T-cell (primary cell): ENCODE measurements around the gene CIAO3. TPM values are rescaled to one million over a fixed set of nuclear protein-coding genes. Genes with fewer than 3 reads are reported as not detected.

Source experiments
- ATAC-seq, 4 experiments: fragments of 200-7000 bp in 3 of 4; fragments of 150-1000 bp in 1 of 4; cut with Tn5 transposase; replicated peaks in 1 of 4; 1 replicate in 3 of 4; 2 replicates in 1 of 4; pipeline ENCODE4 v1.10.0; 2021; ENCODE audit warnings: moderate library complexity in 3 of 4, mild to moderate bottlenecking in 2 of 4, moderate number of reproducible peaks in 1 of 4
- CTCF ChIA-PET, 2 donors: fragments of 300-600 bp; sonication (Branson Sonifier 250); formaldehyde crosslinking; loops; one replicate each; lab custom pipeline; 2022; ENCODE audit warnings: antibody characterized with exemption in 2 of 2; lab: Charles Lee
- POLR2A ChIA-PET, 2 donors: fragments of 300-600 bp; sonication (Branson Sonifier 250); formaldehyde crosslinking; loops; one replicate each; lab custom pipeline; 2022; ENCODE audit warnings: antibody characterized with exemption in 2 of 2; lab: Charles Lee
- DNase-seq, 35 experiments: peaks; one replicate each; pipeline versions ENCODE4 v3.0.0 to v3.0.0-alpha.2; 2013 to 2023
- H3K27ac ChIP-seq: one replicate; pipeline ENCODE4 v1.5.1; 2013; ENCODE audit warnings: low read length
- H3K27me3 ChIP-seq, 2 experiments: replicated peaks in 1 of 2; 1 replicate in 1 of 2; 2 replicates in 1 of 2; pipeline versions ENCODE4 v1.6.1 to v1.7.0; 2013; ENCODE audit warnings: low read length in 1 of 2, mixed read lengths in 1 of 2; ENCODE audit not compliant: control insufficient read depth in 2 of 2, insufficient read depth in 2 of 2; ENCODE audit errors: extremely low read depth in 1 of 2
- H3K36me3 ChIP-seq, 2 donors: 1 replicate in 1 of 2; 2 replicates in 1 of 2; pipeline versions ENCODE4 v1.6.1 to v1.7.0; 2013; ENCODE audit warnings: low read length in 1 of 2; ENCODE audit not compliant: control insufficient read depth in 2 of 2, insufficient read depth in 1 of 2; ENCODE audit errors: extremely low read depth in 1 of 2
- H3K4me1 ChIP-seq, 2 experiments: 1 replicate in 1 of 2; 2 replicates in 1 of 2; pipeline versions ENCODE4 v1.6.1 to v1.7.0; 2013; ENCODE audit warnings: low read length in 2 of 2, mixed read lengths in 1 of 2; ENCODE audit not compliant: insufficient read depth in 2 of 2, control insufficient read depth in 1 of 2; ENCODE audit errors: extremely low read depth in 1 of 2
- H3K4me3 ChIP-seq, 2 donors: 1 replicate in 1 of 2; 2 replicates in 1 of 2; pipeline versions ENCODE4 v1.5.1 to v1.7.0; 2013; ENCODE audit warnings: mild to moderate bottlenecking in 2 of 2, low read length in 1 of 2, moderate library complexity in 1 of 2; ENCODE audit not compliant: control insufficient read depth in 1 of 2; ENCODE audit errors: extremely low read depth in 1 of 2
- H3K9me3 ChIP-seq: 2 replicates; pipeline ENCODE4 v1.7.0; 2013
- H3K27ac Mint-ChIP-seq, 2 donors: one replicate each; pipeline ENCODE4 v1.8.0; 2020 to 2021; ENCODE audit warnings: mild to moderate bottlenecking in 2 of 2, mixed read lengths in 2 of 2
- H3K27me3 Mint-ChIP-seq, 2 donors: one replicate each; pipeline ENCODE4 v1.8.0; 2021 to 2022; ENCODE audit warnings: mixed read lengths in 2 of 2
- H3K36me3 Mint-ChIP-seq: one replicate; pipeline ENCODE4 v1.8.0; 2021; ENCODE audit warnings: mixed read lengths
- H3K4me1 Mint-ChIP-seq, 3 donors: one replicate each; pipeline ENCODE4 v1.8.0; 2020 to 2022; ENCODE audit warnings: mixed read lengths in 3 of 3, mild to moderate bottlenecking in 1 of 3
- H3K4me3 Mint-ChIP-seq, 3 donors: one replicate each; pipeline ENCODE4 v1.8.0; 2020 to 2022; ENCODE audit warnings: mild to moderate bottlenecking in 3 of 3, mixed read lengths in 3 of 3, moderate library complexity in 3 of 3
- H3K9me3 Mint-ChIP-seq, 3 donors: one replicate each; pipeline ENCODE4 v1.8.0; 2020 to 2022; ENCODE audit warnings: mixed read lengths in 3 of 3
- WGBS: methylation state at CpG from one replicate; pipeline ENCODE4 v1.1.5; 2013; ENCODE audit warnings: missing lambda C conversion rate; ENCODE audit not compliant: insufficient coverage; 5-methylcytosine and 5-hydroxymethylcytosine counted together
- total RNA-seq, 35 experiments: library from RNA in 6 of 35; stranded (reverse) in 6 of 35; fragments of 120-200 nt in 1 of 35; gene quantifications; one replicate each; pipeline versions ENCODE4 v1.2.1 to v1.2.4 and lab custom pipeline; 2013 to 2026

Gene CIAO3
- total RNA-seq, 5 donors from 2014 or later (not counting 1 experiment from before 2014, with no cell fraction given) = 36.2 to 69.1 (median 58.6) TPM

- Mint-ChIP-seq H3K36me3 (peaks cover 6% of the 10 kb centered on the region), H3K27me3 (no peaks in the 10 kb centered on the region), H3K4me3 (peak overlapping the region; percentile 83 to 85 (median 84)), H3K9me3 (no peaks in the 10 kb centered on the region), H3K4me1 (peaks cover 0 to 18% (median 8%) of the 10 kb centered on the region in 3 donors), H3K27ac (peak overlapping the region; percentile 55 to 64)
- CTCF ChIA-PET = no interaction called here
- Histone ChIP-seq H3K4me3 (peak overlapping the region; percentile 69 to 90), H3K36me3 (peaks cover 9% of the 10 kb centered on the region in 2 donors), H3K27ac (no peak overlapping the region), H3K4me1 (peaks cover 5 to 37% of the 10 kb centered on the region in 2 experiments), H3K27me3 (peaks cover 0 to 10% of the 10 kb centered on the region in 2 experiments), H3K9me3 (no peaks in the 10 kb centered on the region)
- no peak for DNase-seq
- WGBS = 43% methylated on average over 46 of the region's 47 CpGs
- ATAC-seq = no peak
- POLR2A ChIA-PET = no interaction called here
These were observed 46.6 kb upstream of the CIAO3 start for GRCh38 chr16:787321-787966.

DNA sequence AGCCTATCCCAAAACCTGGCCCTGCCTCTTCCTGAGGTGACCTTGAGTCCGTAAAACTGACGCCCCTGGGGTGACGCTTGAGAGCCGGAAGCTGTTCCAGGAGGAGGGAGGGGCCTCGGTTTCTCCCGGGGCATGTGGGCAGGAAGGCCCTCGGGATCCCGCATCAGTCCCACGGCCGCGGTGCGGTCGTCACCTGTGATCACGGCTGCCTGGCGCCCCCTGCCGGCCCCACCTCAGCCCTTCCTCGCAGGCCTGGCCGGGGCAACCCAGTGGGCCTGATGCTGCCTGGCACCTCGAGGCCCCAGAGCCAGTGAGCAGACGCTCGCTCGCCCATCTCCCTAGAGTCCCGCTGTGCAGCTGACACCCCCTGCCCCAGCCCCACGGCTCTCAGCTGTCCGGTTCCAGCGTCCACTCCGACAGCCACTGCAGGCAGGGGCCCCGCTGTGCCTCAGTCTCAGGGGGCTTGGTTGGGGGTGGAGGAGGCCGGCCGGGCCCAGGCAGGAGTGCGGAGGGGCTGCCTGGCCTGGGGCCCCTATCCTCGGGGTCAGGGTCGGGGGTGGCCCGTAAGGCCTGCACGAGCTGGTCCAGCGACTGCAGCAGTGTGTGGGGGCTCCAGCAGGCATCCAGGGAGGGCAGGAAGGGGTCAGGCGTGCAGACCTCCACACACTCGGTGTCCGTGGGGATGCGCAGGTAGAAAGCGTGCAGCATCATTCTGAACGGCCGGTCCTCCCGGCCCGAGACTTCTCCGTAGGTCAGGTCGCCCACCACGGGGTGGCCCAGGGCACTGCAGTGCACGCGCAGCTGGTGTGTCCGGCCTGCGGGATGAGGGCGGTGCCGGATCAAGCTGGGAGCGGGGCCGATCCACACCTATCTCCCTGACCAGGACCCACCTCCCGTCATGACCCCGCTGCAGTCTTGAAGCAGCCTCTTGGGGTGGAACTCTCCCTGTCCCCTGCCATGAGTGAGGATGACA, 45.1 kb upstream of the CIAO3 start:
- POLR2A ChIA-PET = no interaction called here
- no peaks in the 10 kb centered on the region for H3K27me3 Mint-ChIP-seq
- Histone ChIP-seq H3K27me3 (peaks cover 0 to 25% of the 10 kb centered on the region in 2 experiments), H3K27ac (no peak overlapping the region), H3K36me3 (peaks cover 2 to 9% of the 10 kb centered on the region in 2 donors), H3K9me3 (no peaks in the 10 kb centered on the region), H3K4me1 (peaks cover 5 to 37% of the 10 kb centered on the region in 2 experiments), H3K4me3 (no peak overlapping the region)
- H3K9me3 Mint-ChIP-seq = no peaks in the 10 kb centered on the region
- H3K4me1 Mint-ChIP-seq = peaks cover 0 to 15% (median 8%) of the 10 kb centered on the region in 3 donors
- DNase-seq (peak; percentile 32 to 84 (median 64)), ATAC-seq (peak in 1 of 4 experiments; percentile 19)
- 62% methylated on average over 50 of the region's 58 CpGs for WGBS
- no peaks in the 10 kb centered on the region for H3K36me3 Mint-ChIP-seq
- peak overlapping the region; percentile 72 to 85 (median 83) for H3K4me3 Mint-ChIP-seq
- CTCF ChIA-PET = interaction anchor here in 1 of 2 donors (1.0 kb wide), 1 partner anchor 74 kb away, joined by 3 read pairs; no protein-coding TSS in a partner anchor
- H3K27ac Mint-ChIP-seq = no peak overlapping the region

GRCh38 chr16:784431-784830, 43.6 kb upstream of the CIAO3 start:
- ChIA-PET CTCF (interaction anchor here in 1 of 2 donors (1.0 kb wide), 1 partner anchor 72 kb away, joined by 3 read pairs; no protein-coding TSS in a partner anchor), POLR2A (no interaction called here)
- DNase-seq (no peak), ATAC-seq (no peak)
- peaks cover 0 to 9% of the 10 kb centered on the region in 2 donors for H3K36me3 ChIP-seq
- no peaks in the 10 kb centered on the region for H3K9me3 Mint-ChIP-seq
- no peak overlapping the region for H3K4me3 ChIP-seq
- H3K36me3 Mint-ChIP-seq = no peaks in the 10 kb centered on the region
- H3K27me3 ChIP-seq = peaks cover 0 to 36% of the 10 kb centered on the region in 2 experiments
- no peak overlapping the region for H3K27ac Mint-ChIP-seq
- no peaks in the 10 kb centered on the region for H3K9me3 ChIP-seq
- H3K4me1 Mint-ChIP-seq = peaks cover 0 to 14% (median 8%) of the 10 kb centered on the region in 3 donors
- peaks cover 5 to 35% of the 10 kb centered on the region in 2 experiments for H3K4me1 ChIP-seq
- H3K4me3 Mint-ChIP-seq = no peak overlapping the region
- WGBS = 97% methylated on average over 19 of the region's 19 CpGs
- no peak overlapping the region for H3K27ac ChIP-seq
- H3K27me3 Mint-ChIP-seq = peaks cover 0 to 4% of the 10 kb centered on the region in 2 donors

- POLR2A ChIA-PET = no interaction called here
These were observed 42.8 kb upstream of the CIAO3 start for GRCh38 chr16:783404-784161.

DNA sequence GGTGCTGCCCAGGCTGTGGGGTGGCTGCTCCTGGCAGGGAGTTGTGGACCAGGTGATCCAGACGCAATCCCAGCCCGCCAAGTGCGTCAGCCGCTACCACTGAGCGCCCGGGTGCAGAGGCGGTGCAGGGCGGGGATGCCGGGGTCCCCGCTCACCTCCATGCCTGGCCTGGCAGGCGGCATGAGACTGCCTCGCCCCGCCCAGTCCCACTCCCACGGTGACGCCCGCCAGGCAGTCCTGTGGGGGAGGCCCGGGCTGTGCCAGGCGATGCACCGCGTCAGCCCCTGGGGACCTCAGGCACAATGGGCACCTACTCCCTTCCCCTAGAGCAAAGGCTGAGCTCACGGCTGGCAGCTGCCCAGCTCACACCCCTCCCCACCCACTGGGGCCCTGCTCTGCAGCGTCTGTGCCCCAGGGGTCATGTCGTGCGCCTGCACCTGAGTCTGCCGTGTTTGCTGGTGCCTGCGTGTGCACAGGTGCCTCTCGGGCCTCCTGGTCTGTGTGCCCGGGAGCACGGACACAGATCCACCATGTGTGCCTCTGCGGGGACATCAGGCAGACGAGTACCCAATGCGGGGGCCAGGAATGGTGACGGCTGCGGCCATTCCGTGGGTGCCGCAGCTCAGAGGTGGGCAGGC, 42.1 kb upstream of the CIAO3 start:
- Histone ChIP-seq H3K27me3 (peaks cover 0 to 49% of the 10 kb centered on the region in 2 experiments), H3K36me3 (peaks cover 0 to 9% of the 10 kb centered on the region in 2 donors), H3K4me1 (peaks cover 2 to 26% of the 10 kb centered on the region in 2 experiments), H3K4me3 (no peak overlapping the region), H3K9me3 (no peaks in the 10 kb centered on the region), H3K27ac (no peak overlapping the region)
- ATAC-seq (no peak), DNase-seq (no peak)
- Mint-ChIP-seq H3K9me3 (no peaks in the 10 kb centered on the region), H3K27me3 (peaks cover 1 to 4% of the 10 kb centered on the region in 2 donors), H3K4me3 (no peak overlapping the region), H3K36me3 (no peaks in the 10 kb centered on the region), H3K4me1 (peaks cover 0 to 14% (median 8%) of the 10 kb centered on the region in 3 donors), H3K27ac (no peak overlapping the region)
- CTCF ChIA-PET = no interaction called here
- 79% methylated on average over 35 of the region's 36 CpGs for WGBS
- POLR2A ChIA-PET = no interaction called here

More at GRCh38 chr16:783404-784161, 42.8 kb upstream of the CIAO3 start:
- Mint-ChIP-seq H3K4me1 (peaks cover 0 to 14% (median 8%) of the 10 kb centered on the region in 3 donors), H3K36me3 (no peaks in the 10 kb centered on the region), H3K27ac (no peak overlapping the region), H3K4me3 (no peak overlapping the region), H3K9me3 (no peaks in the 10 kb centered on the region), H3K27me3 (peaks cover 0 to 4% of the 10 kb centered on the region in 2 donors)
- Histone ChIP-seq H3K27ac (no peak overlapping the region), H3K27me3 (peaks cover 0 to 42% of the 10 kb centered on the region in 2 experiments), H3K36me3 (peaks cover 0 to 9% of the 10 kb centered on the region in 2 donors), H3K9me3 (no peaks in the 10 kb centered on the region), H3K4me3 (no peak overlapping the region), H3K4me1 (peaks cover 2 to 26% of the 10 kb centered on the region in 2 experiments)
- CTCF ChIA-PET = no interaction called here
- ATAC-seq = no peak
- 76% methylated on average over 16 of the region's 17 CpGs for WGBS
- DNase-seq = no peak
